Astrocyte of the spinal cord (primary cell): ENCODE results near the gene STBD1.

ENCODE experiments used
- DNase-seq: peaks from one replicate; pipeline ENCODE4 v3.0.0; 2011; ENCODE audit warnings: low read depth, low spot score
- H3K4me3 ChIP-seq: 2 replicates; pipeline ENCODE4 v1.5.1; 2011; ENCODE audit warnings: low read depth, mild to moderate bottlenecking, low read length, moderate library complexity
- CTCF ChIP-seq: IDR thresholded peaks from 2 replicates; pipeline ENCODE4 v1.5.1; 2012; ENCODE audit warnings: low read depth, mild to moderate bottlenecking, low read length, inconsistent platforms
- in situ Hi-C: cut with HindIII; loops from 2 replicates; pipeline ENCODE4 v1.10.0; 2017; ENCODE audit warnings: low sequenced_read_pairs

STBD1 gene

GRCh38 chr4:76315267-76315918 lies 8.9 kb downstream of the STBD1 start:
- no peak for TF ChIP-seq CTCF
- H3K4me3 ChIP-seq: no peak overlapping the region
- in situ Hi-C loops: no loop called here
- no peak for DNase-seq

GRCh38 chr4:76316131-76316530 lies 9.6 kb downstream of the STBD1 start:
- no peak overlapping the region for H3K4me3 ChIP-seq
- no peak for DNase-seq
- TF ChIP-seq CTCF: no peak
- in situ Hi-C loops: no loop called here

GRCh38 chr4:76322236-76322635 lies 15.7 kb downstream of the STBD1 start:
- no peak overlapping the region for H3K4me3 ChIP-seq
- TF ChIP-seq CTCF: no peak
- no peak for DNase-seq
- in situ Hi-C loops: no loop called here

- no peak for TF ChIP-seq CTCF
- in situ Hi-C loops: no loop called here
- DNase-seq: no peak
- H3K4me3 ChIP-seq: no peak overlapping the region
These were observed 18.5 kb downstream of the STBD1 start for GRCh38 chr4:76325072-76325471.

GRCh38 chr4:76326515-76326914 lies 20.0 kb downstream of the STBD1 start:
- no peak for TF ChIP-seq CTCF
- in situ Hi-C loops: no loop called here
- DNase-seq: no peak
- H3K4me3 ChIP-seq: no peak overlapping the region

- in situ Hi-C loops: no loop called here
- no peak for DNase-seq
- no peak for TF ChIP-seq CTCF
- no peak overlapping the region for H3K4me3 ChIP-seq
These were observed 28.4 kb downstream of the STBD1 start for GRCh38 chr4:76334885-76335284.
